Hematopoietic multipotent progenitor cell treated with erythropoietin and hydrocortisone succinate and interleukin-3 and kit ligand, for 6 days (in vitro differentiated cells): ENCODE results near the gene ABCF1.
"Not testable (repeated sequence)": the region's sequence is repeated elsewhere in the genome, so short reads cannot be mapped to it uniquely, and the experiment has no call there.

Source experiments
- DNase-seq: peaks from one replicate; pipeline ENCODE4 v3.0.0-alpha.2; 2015

The ABCF1 gene

DNA sequence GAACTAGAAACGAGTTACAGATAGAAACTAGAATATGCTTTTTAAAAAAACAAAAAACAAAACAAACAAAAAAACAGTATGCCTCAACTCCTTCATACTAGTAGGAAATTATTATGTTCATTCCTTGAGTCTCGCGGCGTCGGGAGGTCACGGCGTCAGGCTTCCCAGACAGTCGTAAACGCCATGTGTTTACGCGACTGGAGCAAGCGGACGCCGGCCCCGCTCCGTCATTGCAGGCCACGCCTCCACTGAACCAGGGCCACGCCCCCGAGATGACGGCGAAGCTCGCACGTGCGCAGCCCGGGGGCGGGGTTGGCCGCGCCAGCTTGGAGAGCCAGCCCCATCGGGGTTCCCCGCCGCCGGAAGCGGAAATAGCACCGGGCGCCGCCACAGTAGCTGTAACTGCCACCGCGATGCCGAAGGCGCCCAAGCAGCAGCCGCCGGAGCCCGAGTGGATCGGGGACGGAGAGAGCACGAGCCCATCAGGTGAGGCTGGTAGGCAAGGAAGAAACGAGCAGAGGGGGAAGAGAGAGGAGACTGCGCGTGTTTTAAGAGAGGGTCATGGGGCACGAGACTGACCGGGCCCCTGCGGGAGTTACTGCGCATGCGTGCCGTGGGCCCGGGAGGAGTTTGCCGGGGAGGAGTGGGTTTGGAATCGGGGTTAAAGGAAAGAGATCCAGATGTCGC, at the start of gene ABCF1:
Gene ABCF1 (plus strand): TSS at position 368 of the 687 bp plus-strand sequence. CDS start 46 bp downstream, at position 414.
- peak; percentile 97 for DNase-seq

GRCh38 chr6:30521952-30522351, 49.3 kb upstream of the ABCF1 start:
- not testable (repeated sequence) for DNase-seq

GRCh38 chr6:30526444-30526843, 44.8 kb upstream of the ABCF1 start:
- DNase-seq, result not testable (repeated sequence)

GRCh38 chr6:30529349-30529875, 41.8 kb upstream of the ABCF1 start:
- not testable (repeated sequence) for DNase-seq

DNA sequence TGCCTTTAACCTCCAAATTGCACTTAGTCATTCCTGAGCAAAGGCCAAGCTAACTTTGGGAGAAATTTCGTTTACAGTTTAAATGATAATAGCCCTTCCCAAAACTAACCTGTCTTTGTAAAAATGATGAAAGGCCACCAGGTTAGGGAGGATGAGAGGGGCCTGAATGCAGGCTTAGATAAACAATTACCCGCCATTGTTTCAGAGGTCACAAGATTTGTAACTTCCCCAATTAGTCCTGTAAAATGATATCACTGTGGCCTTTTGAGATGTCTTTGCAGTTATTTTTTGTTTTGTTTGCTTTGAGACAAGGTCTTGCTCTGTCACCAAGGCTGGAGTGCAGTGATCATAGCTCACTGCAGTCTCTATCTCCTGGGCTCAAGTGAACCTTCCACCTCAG, 41.2 kb upstream of the ABCF1 start:
- DNase-seq, result no peak

- no peak for DNase-seq
These were observed 37.6 kb upstream of the ABCF1 start for GRCh38 chr6:30533460-30534294.

DNA sequence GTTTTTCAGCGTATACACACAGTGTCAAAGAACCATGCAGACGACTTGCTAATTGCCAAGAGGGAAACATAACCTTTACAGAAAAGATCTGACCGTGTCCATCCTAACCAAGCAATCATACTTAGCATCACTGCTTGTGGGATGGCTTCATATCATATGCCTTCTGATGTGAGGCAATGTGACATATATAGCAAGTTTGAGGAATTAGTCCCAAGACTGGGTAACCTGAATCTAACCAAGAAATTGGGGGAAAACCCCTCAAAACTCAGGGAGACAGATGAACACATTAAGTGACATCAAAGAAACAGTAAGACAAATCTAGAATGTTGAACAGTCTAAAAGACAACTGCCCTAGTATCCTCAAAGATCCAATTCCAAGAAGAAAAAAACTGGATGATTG, 33.3 kb upstream of the ABCF1 start:
- DNase-seq, result no peak

GRCh38 chr6:30541515-30542403, 29.5 kb upstream of the ABCF1 start:
- DNase-seq, result peak; percentile 91

DNA sequence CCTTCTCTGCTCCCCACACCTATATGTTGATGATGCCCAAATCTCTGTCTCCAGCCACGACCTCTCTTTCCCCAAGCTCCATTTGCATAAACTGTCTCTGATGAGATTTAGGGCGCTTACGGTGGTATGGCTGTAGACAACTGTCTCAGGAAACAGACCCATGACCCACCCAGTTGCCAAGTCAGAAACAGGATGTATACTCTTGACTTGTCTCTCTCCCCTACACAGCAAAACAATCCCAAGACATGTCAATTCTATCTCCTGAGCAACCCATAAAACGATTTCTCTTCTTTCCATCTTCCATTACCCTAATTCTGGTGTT, 28.9 kb upstream of the ABCF1 start:
- DNase-seq, result no peak

- no peak for DNase-seq
These were observed 28.3 kb upstream of the ABCF1 start for GRCh38 chr6:30542915-30543314.

GRCh38 chr6:30543821-30544220, 27.4 kb upstream of the ABCF1 start:
- DNase-seq, result no peak

GRCh38 chr6:30544666-30545272, 26.5 kb upstream of the ABCF1 start:
- peak; percentile 85 for DNase-seq

- no peak for DNase-seq
These were observed 23.8 kb upstream of the ABCF1 start for GRCh38 chr6:30547454-30547853.

GRCh38 chr6:30548375-30548774, 22.9 kb upstream of the ABCF1 start:
- DNase-seq, result no peak

GRCh38 chr6:30554404-30554803, 16.8 kb upstream of the ABCF1 start:
- no peak for DNase-seq

GRCh38 chr6:30554962-30555815, 16.1 kb upstream of the ABCF1 start:
- DNase-seq, result peak; percentile 48

- no peak for DNase-seq
These were observed 15.5 kb upstream of the ABCF1 start for GRCh38 chr6:30555816-30556065.

GRCh38 chr6:30556066-30556905, 15.0 kb upstream of the ABCF1 start, which contains the start of gene GNL1:
Gene GNL1 (minus strand): TSS chr6:30556489. CDS start chr6:30556203, 286 bp downstream.
- peak; percentile 94 for DNase-seq

DNA sequence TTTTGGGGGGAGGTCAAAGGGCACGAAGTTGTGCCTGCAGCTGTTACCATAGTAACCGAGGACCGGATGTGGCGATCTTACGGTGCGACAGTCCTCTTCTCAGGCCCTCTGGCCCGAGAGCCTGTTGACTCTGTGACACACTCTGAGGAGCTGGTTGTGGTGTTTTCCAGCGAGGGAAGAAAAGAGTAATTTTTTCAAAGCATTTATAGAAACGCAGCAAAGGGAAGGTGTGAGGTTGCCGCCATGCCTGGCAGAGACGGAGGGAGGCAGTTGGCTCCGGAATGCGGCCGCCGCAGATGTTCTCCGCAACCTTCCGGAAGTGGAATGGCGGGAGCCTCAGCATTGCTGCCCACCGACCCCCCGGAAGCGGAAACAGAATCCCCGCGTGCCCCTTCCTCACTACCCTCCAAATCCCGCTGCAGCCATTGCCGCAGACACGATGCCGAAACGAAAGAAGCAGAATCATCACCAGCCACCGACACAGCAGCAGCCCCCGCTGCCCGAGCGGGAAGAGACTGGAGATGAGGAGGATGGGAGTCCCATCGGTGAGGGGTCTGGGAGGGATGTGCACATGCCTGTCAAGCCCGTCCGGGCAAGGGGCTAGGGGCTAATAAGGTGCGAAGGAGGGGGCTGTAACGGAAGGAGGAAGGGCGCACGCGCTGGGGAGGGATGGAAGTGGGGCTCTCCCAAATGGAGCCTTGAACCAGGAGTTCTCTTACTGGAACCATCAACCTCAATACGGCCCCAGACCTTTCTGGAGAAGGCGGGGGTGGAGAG, 14.1 kb upstream of the ABCF1 start, which contains the start of gene PRR3:
Gene PRR3 (plus strand): TSS at position 390 of the 777 bp plus-strand sequence. CDS start 50 bp downstream, at position 440.
- DNase-seq, result peak; percentile 98

DNA sequence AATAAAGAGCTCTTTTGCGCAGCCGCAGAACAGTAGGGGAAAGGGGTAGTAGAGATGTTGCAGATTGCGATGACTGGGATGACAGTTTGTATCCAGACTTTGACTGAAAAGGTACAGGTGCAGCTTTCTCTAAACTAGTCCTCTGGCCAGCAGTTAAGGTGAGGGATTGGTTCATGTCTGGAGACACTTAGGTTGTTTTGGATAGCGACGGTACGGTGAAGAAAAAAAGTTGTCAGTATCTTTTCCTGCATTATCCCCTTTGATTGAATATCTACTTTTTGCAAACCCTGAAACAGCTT, 13.6 kb upstream of the ABCF1 start:
- DNase-seq, result no peak
